ENCODE data around the gene ROBO2. TPM values are rescaled to one million over a fixed set of nuclear protein-coding genes. Genes with fewer than 3 reads are reported as not detected.

Gene ROBO2
- total RNA-seq, 1 experiment from 2014 or later: not detected

DNA sequence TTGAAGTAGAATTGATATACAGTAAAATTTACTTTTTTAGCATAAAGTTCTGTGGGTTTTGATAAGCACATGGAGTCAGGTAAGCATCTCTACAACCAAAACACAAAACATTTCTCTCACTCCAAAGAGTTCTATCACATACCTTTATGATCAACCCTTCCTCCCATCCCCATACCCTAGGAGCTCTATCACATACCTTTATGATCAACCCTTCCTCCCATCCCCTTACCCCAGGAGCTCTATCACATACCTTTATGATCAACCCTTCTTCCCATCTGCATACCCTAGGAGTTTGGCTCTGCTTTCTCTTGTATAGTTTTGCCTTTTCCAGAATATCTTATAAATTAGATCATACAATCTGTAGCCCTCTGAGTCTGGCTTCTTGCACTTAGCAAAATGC is 315.1 kb downstream of the ROBO2 start:
- Histone ChIP-seq H3K27ac (ENCODE audit: low read depth, low read length) (no peak overlapping the region), H3K4me3 (replicated peaks in 1 of 2; ENCODE audit: low read depth in 1 of 2, low read length in 2 of 2) (no peak overlapping the region), H3K9me2 (ENCODE audit: insufficient read depth) (no peaks in the 10 kb centered on the region), H3K9ac (ENCODE audit: low read length) (no peak overlapping the region), H3K9me3 (ENCODE audit: control insufficient read depth in 1 of 2, insufficient read depth in 1 of 2, low read depth in 1 of 2, low read length in 2 of 2) (peaks cover 7 to 28% of the 10 kb centered on the region in 2 experiments; a peak in 2 of 4 replicates), H3K4me1 (ENCODE audit: control insufficient read depth in 1 of 2, insufficient read depth in 2 of 2, low read length in 2 of 2) (no peaks in the 10 kb centered on the region), H3K4me2 (ENCODE audit: low read length) (no peak overlapping the region), H3K79me2 (ENCODE audit: insufficient read depth, low read length) (no peaks in the 10 kb centered on the region), H2AFZ (ENCODE audit: low read depth, low read length, poor library complexity, severe bottlenecking) (no peak overlapping the region), H4K20me1 (ENCODE audit: insufficient read depth) (no peaks in the 10 kb centered on the region), H3K36me3 (ENCODE audit: control insufficient read depth in 1 of 2, insufficient read depth in 2 of 2, low read length in 2 of 2) (no peaks in the 10 kb centered on the region), H3K27me3 (ENCODE audit: insufficient read depth, low read length) (no peaks in the 10 kb centered on the region)
- DNase-seq (ENCODE audit: low read depth, low spot score) (no peak), ATAC-seq (no peak)
- ChIA-PET CTCF (no interaction called here), RAD21 (ENCODE audit: low non-redundant PET in 1 of 2, low total read pairs in 2 of 2, uncharacterized antibody in 2 of 2, unreplicated experiment in 2 of 2) (no interaction called here), POLR2A (no interaction called here)
- intact Hi-C loops (cut with micrococcal nuclease): no loop called here
- no TSS peak for BruUV-seq (replicated peaks)
- TF ChIP-seq ZFX (IDR thresholded peaks at IDR 0.05): no peak
- TF ChIP-seq CEBPB (IDR thresholded peaks at IDR 0.05; ENCODE audit: low read depth): no peak
- no peak for TF ChIP-seq EGR1 (IDR thresholded peaks at IDR 0.05; ENCODE audit: low read depth)
- no peak for TF ChIP-seq YY1 (IDR thresholded peaks at IDR 0.05; ENCODE audit: extremely low read depth, insufficient replicate concordance, low read depth, low read length)
- TF ChIP-seq SIN3A (IDR thresholded peaks at IDR 0.05; ENCODE audit: low read depth): no peak
- TF ChIP-seq ZNF274 (IDR thresholded peaks at IDR 0.05; ENCODE audit: low read depth, low read length): no peak
- TF ChIP-seq, protein P1, sequence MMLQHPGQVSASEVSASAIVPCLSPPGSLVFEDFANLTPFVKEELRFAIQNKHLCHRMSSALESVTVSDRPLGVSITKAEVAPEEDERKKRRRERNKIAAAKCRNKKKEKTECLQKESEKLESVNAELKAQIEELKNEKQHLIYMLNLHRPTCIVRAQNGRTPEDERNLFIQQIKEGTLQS (IDR thresholded peaks at IDR 0.05): no peak
- TF ChIP-seq, protein P2, sequence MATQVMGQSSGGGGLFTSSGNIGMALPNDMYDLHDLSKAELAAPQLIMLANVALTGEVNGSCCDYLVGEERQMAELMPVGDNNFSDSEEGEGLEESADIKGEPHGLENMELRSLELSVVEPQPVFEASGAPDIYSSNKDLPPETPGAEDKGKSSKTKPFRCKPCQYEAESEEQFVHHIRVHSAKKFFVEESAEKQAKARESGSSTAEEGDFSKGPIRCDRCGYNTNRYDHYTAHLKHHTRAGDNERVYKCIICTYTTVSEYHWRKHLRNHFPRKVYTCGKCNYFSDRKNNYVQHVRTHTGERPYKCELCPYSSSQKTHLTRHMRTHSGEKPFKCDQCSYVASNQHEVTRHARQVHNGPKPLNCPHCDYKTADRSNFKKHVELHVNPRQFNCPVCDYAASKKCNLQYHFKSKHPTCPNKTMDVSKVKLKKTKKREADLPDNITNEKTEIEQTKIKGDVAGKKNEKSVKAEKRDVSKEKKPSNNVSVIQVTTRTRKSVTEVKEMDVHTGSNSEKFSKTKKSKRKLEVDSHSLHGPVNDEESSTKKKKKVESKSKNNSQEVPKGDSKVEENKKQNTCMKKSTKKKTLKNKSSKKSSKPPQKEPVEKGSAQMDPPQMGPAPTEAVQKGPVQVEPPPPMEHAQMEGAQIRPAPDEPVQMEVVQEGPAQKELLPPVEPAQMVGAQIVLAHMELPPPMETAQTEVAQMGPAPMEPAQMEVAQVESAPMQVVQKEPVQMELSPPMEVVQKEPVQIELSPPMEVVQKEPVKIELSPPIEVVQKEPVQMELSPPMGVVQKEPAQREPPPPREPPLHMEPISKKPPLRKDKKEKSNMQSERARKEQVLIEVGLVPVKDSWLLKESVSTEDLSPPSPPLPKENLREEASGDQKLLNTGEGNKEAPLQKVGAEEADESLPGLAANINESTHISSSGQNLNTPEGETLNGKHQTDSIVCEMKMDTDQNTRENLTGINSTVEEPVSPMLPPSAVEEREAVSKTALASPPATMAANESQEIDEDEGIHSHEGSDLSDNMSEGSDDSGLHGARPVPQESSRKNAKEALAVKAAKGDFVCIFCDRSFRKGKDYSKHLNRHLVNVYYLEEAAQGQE (IDR thresholded peaks at IDR 0.05; ENCODE audit: low read depth): no peak

All from HCT116 (cell line).